ENCODE results near the gene COPZ2.

DNA sequence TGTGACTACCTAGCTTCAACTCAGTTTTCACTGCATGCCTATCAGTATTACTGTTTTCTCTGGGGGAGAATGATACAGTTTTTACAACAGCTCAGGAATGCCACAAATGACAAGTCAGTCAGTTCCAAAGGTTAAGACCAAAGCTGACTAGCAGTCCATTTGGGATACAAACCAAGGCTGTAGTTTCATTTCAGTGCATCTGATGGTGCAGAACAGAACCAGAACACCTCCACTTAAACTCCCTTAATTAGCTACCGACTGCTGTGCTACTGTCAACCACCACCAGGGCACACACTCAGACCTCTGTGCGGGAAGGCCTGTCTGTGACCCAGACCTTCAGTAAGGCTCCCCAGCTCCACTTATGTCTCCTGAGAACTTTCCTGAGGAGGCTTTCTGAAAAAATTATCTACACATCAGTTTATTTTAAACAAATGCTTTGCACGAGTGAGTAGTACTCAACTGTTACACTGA, 30.9 kb upstream of the COPZ2 start:
- TF ChIP-seq POLR2AphosphoS5 (IDR thresholded peaks at IDR 0.05) (no peak), POLR2A (IDR thresholded peaks at IDR 0.05; ENCODE audit: low read depth) (no peak)
- TF ChIP-seq, protein P1, sequence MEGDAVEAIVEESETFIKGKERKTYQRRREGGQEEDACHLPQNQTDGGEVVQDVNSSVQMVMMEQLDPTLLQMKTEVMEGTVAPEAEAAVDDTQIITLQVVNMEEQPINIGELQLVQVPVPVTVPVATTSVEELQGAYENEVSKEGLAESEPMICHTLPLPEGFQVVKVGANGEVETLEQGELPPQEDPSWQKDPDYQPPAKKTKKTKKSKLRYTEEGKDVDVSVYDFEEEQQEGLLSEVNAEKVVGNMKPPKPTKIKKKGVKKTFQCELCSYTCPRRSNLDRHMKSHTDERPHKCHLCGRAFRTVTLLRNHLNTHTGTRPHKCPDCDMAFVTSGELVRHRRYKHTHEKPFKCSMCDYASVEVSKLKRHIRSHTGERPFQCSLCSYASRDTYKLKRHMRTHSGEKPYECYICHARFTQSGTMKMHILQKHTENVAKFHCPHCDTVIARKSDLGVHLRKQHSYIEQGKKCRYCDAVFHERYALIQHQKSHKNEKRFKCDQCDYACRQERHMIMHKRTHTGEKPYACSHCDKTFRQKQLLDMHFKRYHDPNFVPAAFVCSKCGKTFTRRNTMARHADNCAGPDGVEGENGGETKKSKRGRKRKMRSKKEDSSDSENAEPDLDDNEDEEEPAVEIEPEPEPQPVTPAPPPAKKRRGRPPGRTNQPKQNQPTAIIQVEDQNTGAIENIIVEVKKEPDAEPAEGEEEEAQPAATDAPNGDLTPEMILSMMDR (IDR thresholded peaks at IDR 0.05), result peak in 1 of 3 experiments; percentile 29
